Left hindlimb (tissue), 1 donor: ENCODE measurements around the gene SMAD7.

Experiments used
- DNase-seq: peaks from one replicate; pipeline ENCODE4 v3.0.0-alpha.2; 2018

The SMAD7 gene

DNA sequence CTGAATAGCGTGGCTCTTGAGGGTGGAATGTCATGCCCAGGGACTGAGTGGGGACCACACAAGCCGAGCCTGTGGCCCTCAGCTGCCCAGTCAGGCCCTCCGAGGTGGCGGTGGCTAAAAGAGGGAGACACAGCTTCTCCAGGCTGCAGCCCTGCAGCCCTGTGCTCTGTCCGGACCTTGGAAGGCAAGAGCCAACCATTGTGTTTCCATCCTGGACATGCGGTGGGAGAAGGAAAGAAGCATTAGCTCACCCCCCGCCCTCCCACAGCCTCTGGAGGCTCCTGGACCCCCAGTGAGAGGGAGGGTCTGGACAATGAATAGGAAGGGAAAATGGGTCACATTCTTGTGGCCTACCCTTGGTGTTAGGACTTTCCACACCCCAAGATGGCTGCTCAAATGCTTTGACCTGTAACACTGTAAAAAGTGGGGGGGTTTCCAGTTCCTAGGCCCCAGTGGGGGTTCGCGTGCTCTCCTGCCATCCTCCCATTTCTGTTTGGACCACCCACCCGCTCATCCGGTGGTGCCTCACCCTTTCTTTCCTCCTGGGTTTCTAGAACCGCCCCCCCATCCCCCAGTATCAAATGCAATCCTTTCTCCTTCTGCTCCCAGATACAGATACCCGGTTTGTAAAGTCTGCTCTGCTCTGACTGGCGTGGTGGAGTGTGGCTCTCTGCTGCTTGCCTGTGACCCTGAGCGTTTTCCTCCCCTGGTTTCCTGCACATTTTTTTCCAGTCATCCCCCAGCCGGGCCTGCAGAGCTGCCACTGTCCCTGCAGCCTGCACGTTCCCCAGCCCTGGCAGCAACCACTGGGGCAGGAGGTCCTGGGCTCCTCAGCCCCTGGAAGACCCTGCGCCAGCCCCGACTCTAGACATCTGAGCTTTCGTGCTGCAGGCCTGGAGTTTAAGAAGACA is 36.3 kb upstream of the SMAD7 start:
- peak; percentile 33 for DNase-seq

DNA sequence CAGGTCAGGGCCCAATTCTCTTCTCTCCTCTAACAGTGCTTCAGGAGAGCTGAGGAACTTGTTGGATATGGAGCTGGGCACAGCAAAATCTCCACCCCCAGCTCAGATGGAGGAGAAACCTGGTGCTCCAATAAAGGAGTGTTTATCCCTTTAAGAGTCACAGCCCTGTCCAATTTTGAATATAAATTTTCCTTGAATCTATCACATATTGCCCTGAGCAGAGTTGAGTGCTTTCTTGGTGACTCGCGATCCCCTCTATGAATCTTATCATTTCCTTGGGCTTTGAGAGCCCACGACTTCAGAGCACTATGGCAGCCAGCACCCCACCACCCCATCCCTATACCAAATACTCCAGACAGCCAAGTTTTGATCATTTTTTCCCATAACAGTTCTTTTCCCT is 34.4 kb upstream of the SMAD7 start:
- DNase-seq, result no peak

GRCh38 chr18:48983793-48984437 is 33.1 kb upstream of the SMAD7 start:
- DNase-seq, result no peak

- DNase-seq, result no peak
Measured at GRCh38 chr18:48982266-48982665, 31.5 kb upstream of the SMAD7 start.

DNA sequence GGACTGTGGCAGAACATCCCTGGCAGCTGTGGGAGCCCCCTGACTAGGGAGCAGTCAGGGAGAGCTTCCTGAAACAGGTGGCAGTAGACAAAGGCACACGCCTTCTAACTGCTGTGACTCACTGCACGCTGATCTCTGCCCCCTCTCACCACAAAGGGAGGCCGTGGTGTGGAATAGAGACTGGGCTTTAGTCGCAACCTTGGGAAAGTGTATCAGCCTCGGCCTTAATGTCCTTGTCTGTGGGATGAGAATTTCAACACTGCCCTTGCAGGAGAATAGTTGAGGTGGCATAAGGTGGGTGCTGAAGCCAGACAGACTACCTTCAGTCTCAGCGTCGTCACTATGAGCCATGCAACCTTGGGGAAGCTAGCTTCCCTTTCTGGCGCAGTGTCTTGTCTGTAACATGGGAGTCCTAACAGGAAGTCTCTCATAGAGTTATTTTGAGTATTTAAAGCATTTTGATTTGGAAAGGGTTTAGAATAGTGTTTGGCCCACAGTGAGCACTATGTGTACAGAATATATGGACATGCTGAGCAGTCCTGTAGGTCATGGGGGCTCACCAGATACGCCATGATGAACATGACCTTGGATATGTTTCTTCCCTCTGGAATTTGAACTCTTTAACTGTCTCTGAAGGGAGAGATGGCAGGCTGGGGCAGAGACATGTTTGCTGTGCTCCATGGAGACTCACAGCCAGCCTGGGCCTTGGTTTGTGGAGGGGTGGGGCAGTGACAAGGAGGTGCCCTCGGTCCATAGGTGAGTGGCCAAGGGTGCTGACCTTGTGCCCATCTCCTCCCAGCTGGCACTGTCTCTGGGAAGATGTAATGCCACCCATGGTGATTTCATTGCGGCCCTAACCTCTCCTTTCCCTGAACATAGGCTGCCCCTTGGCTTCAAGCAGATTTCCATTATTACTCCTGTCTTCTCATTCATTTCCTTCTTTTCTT is 29.5 kb upstream of the SMAD7 start:
- no peak for DNase-seq

GRCh38 chr18:48977914-48978313 is 27.1 kb upstream of the SMAD7 start:
- peak; percentile 23 for DNase-seq

GRCh38 chr18:48975817-48976649 is 25.3 kb upstream of the SMAD7 start:
- DNase-seq, result peak; percentile 82

- DNase-seq, result no peak
Measured at GRCh38 chr18:48975120-48975816, 24.5 kb upstream of the SMAD7 start.

GRCh38 chr18:48974304-48975119 is 23.7 kb upstream of the SMAD7 start:
- DNase-seq, result peak; percentile 21

DNA sequence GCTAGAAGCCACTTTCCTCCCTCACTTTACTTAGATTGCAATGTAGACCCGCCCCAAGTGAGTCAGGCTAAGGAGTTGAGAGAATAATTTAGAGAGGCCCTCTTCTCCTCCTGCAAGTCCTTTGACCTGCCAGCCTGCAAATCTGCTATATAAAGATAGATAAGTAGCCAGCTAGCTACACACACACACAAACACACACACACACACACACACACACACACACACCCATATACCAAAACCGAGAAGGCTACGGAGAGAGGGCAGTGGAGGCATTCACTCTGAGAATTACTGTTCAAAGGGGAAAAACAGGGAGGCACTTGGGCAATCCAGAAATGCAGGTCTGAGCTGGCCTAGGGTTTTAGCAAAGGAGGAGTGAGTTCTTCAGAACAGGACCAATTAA is 23.0 kb upstream of the SMAD7 start:
- peak; percentile 26 for DNase-seq

GRCh38 chr18:48968412-48969215 is 17.8 kb upstream of the SMAD7 start:
- peak; percentile 17 for DNase-seq

GRCh38 chr18:48967545-48967944 is 16.8 kb upstream of the SMAD7 start:
- DNase-seq, result no peak

- DNase-seq, result no peak
Measured at GRCh38 chr18:48966523-48966922, 15.8 kb upstream of the SMAD7 start.

DNA sequence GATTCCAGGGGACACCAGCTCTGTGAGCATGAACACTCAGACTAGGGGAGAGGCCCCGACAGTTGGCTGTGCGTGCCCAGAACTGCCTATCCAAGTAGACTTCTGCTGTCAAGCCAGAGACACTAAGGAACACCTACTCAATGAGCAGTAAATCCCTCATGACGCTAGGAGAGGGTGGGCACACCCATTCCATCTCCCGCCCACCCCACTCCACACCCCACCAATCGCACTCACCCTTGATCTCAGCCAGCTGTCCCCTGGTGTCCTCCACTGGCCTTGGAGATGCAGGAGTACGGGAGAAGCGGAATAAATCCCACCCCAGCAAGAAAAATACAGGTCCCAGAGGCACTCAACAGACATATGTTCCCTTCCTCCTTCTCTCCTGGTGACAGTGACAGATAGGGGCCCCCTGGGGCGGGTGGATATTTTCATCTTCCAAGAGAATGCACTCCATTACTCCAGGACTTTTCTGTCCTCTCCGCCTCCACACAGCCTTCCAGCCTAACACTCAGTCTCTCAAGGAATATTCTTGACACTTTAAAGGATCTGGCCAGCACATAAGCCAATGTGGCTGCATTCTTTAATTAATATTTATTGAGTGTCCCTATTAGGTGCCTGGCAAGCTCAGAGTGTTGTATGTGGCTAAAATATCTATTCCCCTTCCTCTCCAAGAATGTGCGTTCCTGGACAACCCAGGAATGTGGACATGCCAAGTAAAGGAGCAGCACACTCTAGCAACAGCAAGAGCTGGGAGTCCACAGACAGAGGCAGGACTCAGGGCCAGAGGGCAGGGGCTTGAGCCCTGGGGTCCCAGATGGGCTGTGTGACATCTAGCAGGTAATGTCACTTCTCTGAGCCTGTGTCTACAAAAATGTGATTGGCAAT is 13.1 kb upstream of the SMAD7 start:
- DNase-seq, result peak; percentile 16

DNA sequence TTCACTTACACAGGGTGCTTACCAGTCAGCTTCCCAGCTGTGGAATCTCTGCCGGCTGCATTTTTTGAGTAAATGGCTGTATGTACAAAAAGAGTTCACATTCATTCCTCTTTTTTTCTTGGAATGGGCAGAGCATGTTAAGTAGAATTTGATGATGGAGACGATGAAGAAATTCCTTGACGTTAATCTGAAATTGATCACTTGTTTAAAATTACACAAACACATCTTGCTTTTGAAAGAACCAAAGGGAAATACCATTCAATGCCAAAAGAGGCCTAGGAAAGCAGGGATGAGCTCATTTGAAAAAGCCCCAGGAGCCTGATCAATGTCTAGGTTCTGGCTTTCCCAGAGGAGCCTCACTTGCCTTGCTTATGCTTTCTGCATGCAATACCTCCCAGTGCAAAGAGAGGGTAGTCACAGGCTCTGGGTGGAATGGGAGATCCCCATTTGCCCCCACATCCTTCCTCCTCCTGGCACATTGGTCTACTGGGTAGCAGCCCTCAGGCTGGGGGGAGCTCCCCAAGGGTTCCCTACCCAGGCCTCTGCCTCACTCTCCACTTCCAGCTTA is 12.3 kb upstream of the SMAD7 start:
- peak; percentile 22 for DNase-seq

- peak; percentile 30 for DNase-seq
Measured at GRCh38 chr18:48962252-48962993, 11.7 kb upstream of the SMAD7 start.

DNA sequence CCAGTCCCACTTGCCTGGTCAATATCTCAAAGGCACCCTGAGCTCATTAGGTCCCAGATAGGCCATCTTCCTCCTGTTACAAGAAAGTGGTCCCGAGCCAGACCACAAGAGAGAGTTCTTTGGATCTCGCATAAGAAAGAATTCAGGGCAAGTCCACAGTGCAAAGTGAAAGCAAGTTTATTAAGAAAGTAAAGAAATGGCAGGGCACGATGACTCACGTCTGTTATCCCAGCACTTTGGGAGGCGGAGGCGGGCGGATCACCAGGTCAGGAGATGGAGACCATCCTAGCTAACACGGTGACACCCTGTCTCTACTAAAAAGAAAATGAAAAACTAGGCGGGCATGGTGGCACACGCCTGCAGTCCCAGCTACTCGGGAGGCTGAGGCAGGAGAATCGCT is 10.8 kb upstream of the SMAD7 start:
- no peak for DNase-seq
